H9 (cell line): ENCODE data around the gene PNPO. TPM values are rescaled to one million over a fixed set of nuclear protein-coding genes. Genes with fewer than 3 reads are reported as not detected.

Experiments used
- DNase-seq: peaks from one replicate; pipeline ENCODE4 v3.0.0-alpha.2; 2017
- H2AFZ ChIP-seq: one replicate; pipeline ENCODE4 v1.6.1; 2013; ENCODE audit warnings: mild to moderate bottlenecking, low read length, control low read depth, moderate library complexity
- H2AK5ac ChIP-seq: 2 replicates; pipeline ENCODE4 v1.6.1; 2013; ENCODE audit warnings: low read length, control low read depth, mixed read lengths; ENCODE audit not compliant: insufficient read length
- H2BK120ac ChIP-seq: one replicate; pipeline ENCODE4 v1.6.1; 2013; ENCODE audit warnings: low read depth, mild to moderate bottlenecking, low read length, control low read depth, inconsistent platforms; ENCODE audit not compliant: poor library complexity, severe bottlenecking
- H2BK12ac ChIP-seq: 2 replicates; pipeline ENCODE4 v1.6.1; 2013; ENCODE audit warnings: low read length, control low read depth, mixed read lengths, low read depth; ENCODE audit not compliant: insufficient read length
- H2BK15ac ChIP-seq: 2 replicates; pipeline ENCODE4 v1.6.1; 2013; ENCODE audit warnings: low read depth, low read length, control low read depth
- H2BK20ac ChIP-seq: one replicate; pipeline ENCODE4 v1.6.1; 2013; ENCODE audit warnings: low read depth, mild to moderate bottlenecking, low read length, control low read depth, inconsistent platforms; ENCODE audit not compliant: poor library complexity, severe bottlenecking
- H2BK5ac ChIP-seq: 2 replicates; pipeline ENCODE4 v1.6.1; 2013; ENCODE audit warnings: low read length, control low read depth, mixed read lengths; ENCODE audit not compliant: insufficient read length
- H3K14ac ChIP-seq: 2 replicates; pipeline ENCODE4 v1.6.1; 2013; ENCODE audit warnings: low read length, control low read depth; ENCODE audit not compliant: insufficient read depth
- H3K18ac ChIP-seq: 2 replicates; pipeline ENCODE4 v1.6.1; 2013; ENCODE audit warnings: low read depth, mild to moderate bottlenecking, mixed read lengths, low read length, control low read depth; ENCODE audit not compliant: insufficient read length
- H3K23ac ChIP-seq: 2 replicates; pipeline ENCODE4 v1.6.1; 2013; ENCODE audit warnings: low read length, control low read depth, mixed read lengths, low read depth; ENCODE audit not compliant: insufficient read length
- H3K23me2 ChIP-seq: 2 replicates; pipeline ENCODE4 v1.6.1; 2013; ENCODE audit warnings: low read depth, mild to moderate bottlenecking, mixed read lengths, low read length, control low read depth; ENCODE audit not compliant: insufficient read length, poor library complexity, severe bottlenecking
- H3K27ac ChIP-seq: 2 replicates; pipeline ENCODE4 v1.5.1; 2013; ENCODE audit warnings: low read length, control low read depth, mixed read lengths, low read depth; ENCODE audit not compliant: insufficient read length
- H3K27me3 ChIP-seq: 2 replicates; pipeline ENCODE4 v1.6.1; 2013; ENCODE audit warnings: low read length, control low read depth, inconsistent platforms; ENCODE audit not compliant: insufficient read depth
- H3K4ac ChIP-seq: 2 replicates; pipeline ENCODE4 v1.6.1; 2013; ENCODE audit warnings: low read depth, mild to moderate bottlenecking, control low read depth, inconsistent platforms, low read length, moderate library complexity
- H3K4me1 ChIP-seq: 2 replicates; pipeline ENCODE4 v1.6.1; 2013; ENCODE audit warnings: low read length, control low read depth, inconsistent platforms; ENCODE audit not compliant: insufficient read depth
- H3K4me2 ChIP-seq: 2 replicates; pipeline ENCODE4 v1.6.1; 2013; ENCODE audit warnings: low read length, control low read depth, mixed read lengths; ENCODE audit not compliant: insufficient read length, insufficient read depth
- H3K56ac ChIP-seq: 2 replicates; pipeline ENCODE4 v1.6.1; 2013; ENCODE audit warnings: low read depth, mild to moderate bottlenecking, mixed read lengths, low read length, control low read depth; ENCODE audit not compliant: insufficient read length
- H3K79me1 ChIP-seq: 2 replicates; pipeline ENCODE4 v1.6.1; 2013; ENCODE audit warnings: low read depth, mild to moderate bottlenecking, moderate library complexity, low read length, control low read depth, inconsistent platforms; ENCODE audit not compliant: insufficient read depth, poor library complexity, severe bottlenecking
- H3K79me2 ChIP-seq: 2 replicates; pipeline ENCODE4 v1.6.1; 2013; ENCODE audit warnings: low read length, control low read depth, inconsistent platforms; ENCODE audit not compliant: insufficient read depth
- H3K9ac ChIP-seq: 2 replicates; pipeline ENCODE4 v1.6.1; 2013; ENCODE audit warnings: low read length, control low read depth, mixed read lengths; ENCODE audit not compliant: insufficient read length; ENCODE audit errors: extremely low read depth
- H3K9me3 ChIP-seq: one replicate; pipeline ENCODE4 v1.6.1; 2013; ENCODE audit warnings: low read depth, low read length, inconsistent platforms; ENCODE audit not compliant: control insufficient read depth
- H3T11ph ChIP-seq: one replicate; pipeline ENCODE4 v1.6.1; 2013; ENCODE audit warnings: mild to moderate bottlenecking, low read length, control low read depth, inconsistent platforms
- H4K20me1 ChIP-seq: one replicate; pipeline ENCODE4 v1.6.1; 2013; ENCODE audit not compliant: control insufficient read depth, insufficient read length, insufficient read depth
- H4K5ac ChIP-seq: 2 replicates; pipeline ENCODE4 v1.6.1; 2013; ENCODE audit warnings: low read depth, mild to moderate bottlenecking, mixed read lengths, low read length, control low read depth; ENCODE audit not compliant: insufficient read length
- H4K8ac ChIP-seq: replicated peaks from 2 replicates; pipeline ENCODE4 v1.6.1; 2013; ENCODE audit warnings: low read length, control low read depth, mixed read lengths, low read depth; ENCODE audit not compliant: insufficient read length
- H4K91ac ChIP-seq: 2 replicates; pipeline ENCODE4 v1.6.1; 2013; ENCODE audit warnings: low read depth, mild to moderate bottlenecking, moderate library complexity, mixed read lengths, low read length, control low read depth; ENCODE audit not compliant: insufficient read length
- H3K27ac Mint-ChIP-seq, 3 experiments: 2 replicates in 2 of 3; 3 replicates in 1 of 3; pipeline ENCODE4 v1.8.0; 2020 to 2021; ENCODE audit warnings: mixed read lengths in 3 of 3, mild to moderate bottlenecking in 1 of 3, moderate library complexity in 1 of 3
- H3K27me3 Mint-ChIP-seq: 2 replicates; pipeline ENCODE4 v1.8.0; 2021; ENCODE audit warnings: low read depth, mild to moderate bottlenecking, moderate library complexity, mixed read lengths
- H3K36me3 Mint-ChIP-seq, 3 experiments: 2 replicates in 2 of 3; 3 replicates in 1 of 3; pipeline ENCODE4 v1.8.0; 2020 to 2021; ENCODE audit warnings: low read depth in 3 of 3, mixed read lengths in 3 of 3; ENCODE audit not compliant: insufficient read depth in 1 of 3
- H3K4me1 Mint-ChIP-seq, 2 experiments: 2 replicates each; pipeline ENCODE4 v1.8.0; 2020; ENCODE audit warnings: mixed read lengths in 2 of 2
- H3K4me3 Mint-ChIP-seq, 2 experiments: 2 replicates in 1 of 2; 3 replicates in 1 of 2; pipeline ENCODE4 v1.8.0; 2020 to 2021; ENCODE audit warnings: mild to moderate bottlenecking in 2 of 2, mixed read lengths in 2 of 2, moderate library complexity in 1 of 2
- H3K9me3 Mint-ChIP-seq, 2 experiments: 2 replicates in 1 of 2; 3 replicates in 1 of 2; pipeline ENCODE4 v1.8.0; 2020; ENCODE audit warnings: mild to moderate bottlenecking in 2 of 2, mixed read lengths in 2 of 2, moderate library complexity in 1 of 2
- CTCF ChIP-seq: fragments of 200-600 bp; sonication (generic); conservative IDR thresholded peaks from 3 replicates; pipeline ENCODE4 v1.8.0; 2021; ENCODE audit warnings: antibody characterized with exemption, mild to moderate bottlenecking
- whole genome bisulfite sequencing: extraction: QIAGEN DNeasy Blood & Tissue Kit; methylation state at CpG from one replicate; pipeline ENCODE4 v1.1.7; 2013; ENCODE audit warnings: missing lambda C conversion rate, low lambda C conversion rate, mixed read lengths; ENCODE audit not compliant: insufficient read length; ENCODE audit errors: extremely low coverage; 5-methylcytosine and 5-hydroxymethylcytosine counted together
- total RNA-seq: library from RNA; stranded (reverse); gene quantifications from 2 replicates; pipeline ENCODE4 v1.2.1, GENCODE V29; 2021

Gene PNPO
- total RNA-seq, 1 experiment from 2014 or later: 6.7 TPM

GRCh38 chr17:47989159-47989558 is 47.8 kb downstream of the PNPO start:
- Histone ChIP-seq H3K9ac (no peak overlapping the region), H3K4ac (no peak overlapping the region), H4K20me1 (no peaks in the 10 kb centered on the region), H2BK20ac (no peak overlapping the region), H2BK5ac (no peak overlapping the region), H3K4me1 (peaks cover 7% of the 10 kb centered on the region; the same call in 1 of the 2 replicates), H2BK12ac (no peak overlapping the region), H2BK120ac (no peak overlapping the region), H3K27ac (no peak overlapping the region), H3K23ac (no peak overlapping the region), H3K79me1 (no peaks in the 10 kb centered on the region), H3K9me3 (no peaks in the 10 kb centered on the region), H3K18ac (no peak overlapping the region), H2AFZ (no peak overlapping the region), H2AK5ac (no peak overlapping the region), H2BK15ac (no peak overlapping the region), H4K91ac (no peak overlapping the region), H3K79me2 (no peaks in the 10 kb centered on the region), H3T11ph (no peak overlapping the region), H4K8ac (no peak overlapping the region), H4K5ac (no peak overlapping the region), H3K4me2 (no peak overlapping the region), H3K56ac (no peak overlapping the region), H3K27me3 (no peaks in the 10 kb centered on the region), H3K14ac (no peak overlapping the region), H3K23me2 (peaks cover 3% of the 10 kb centered on the region)
- H3K4me1 Mint-ChIP-seq: peaks cover 62 to 74% of the 10 kb centered on the region in 2 experiments
- no peak for DNase-seq
- H3K27me3 Mint-ChIP-seq: peaks cover 3% of the 10 kb centered on the region
- H3K9me3 Mint-ChIP-seq: no peaks in the 10 kb centered on the region; a peak in 1 of 5 replicates
- H3K4me3 Mint-ChIP-seq: no peak overlapping the region
- peaks cover 0 to 5% (median 0%) of the 10 kb centered on the region in 3 experiments; a peak in 3 of 7 replicates for H3K36me3 Mint-ChIP-seq
- no peak for TF ChIP-seq CTCF
- no CpG with 5 or more reads among the region's 10 CpGs for WGBS
- H3K27ac Mint-ChIP-seq: no peak overlapping the region; a peak in 1 of 7 replicates
